ENCODE measurements around the gene NDC80.
"Not testable (repeated sequence)": the region's sequence is repeated elsewhere in the genome, so short reads cannot be mapped to it uniquely, and the experiment has no call there.

The NDC80 gene

DNA sequence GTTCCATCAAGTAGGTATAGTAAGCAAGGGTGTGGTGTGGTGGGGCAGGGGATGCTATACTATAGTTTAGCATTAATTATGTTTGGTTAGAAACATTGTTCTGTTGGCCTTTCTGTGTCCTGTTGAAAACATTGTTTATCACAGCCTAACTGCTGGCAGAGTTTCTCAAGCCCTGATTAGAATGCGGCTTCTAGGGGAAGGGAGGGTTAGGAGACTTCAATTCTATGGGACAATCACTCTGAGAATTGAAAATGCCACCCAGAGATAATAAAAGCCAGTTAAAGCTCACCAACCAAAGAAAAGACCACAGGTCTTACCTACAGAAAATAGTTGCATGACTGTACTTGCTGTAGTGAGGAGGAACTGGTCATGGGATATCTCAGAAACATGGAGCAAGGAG is 64.2 kb downstream of the NDC80 start:
- DNase-seq, result no peak

DNA sequence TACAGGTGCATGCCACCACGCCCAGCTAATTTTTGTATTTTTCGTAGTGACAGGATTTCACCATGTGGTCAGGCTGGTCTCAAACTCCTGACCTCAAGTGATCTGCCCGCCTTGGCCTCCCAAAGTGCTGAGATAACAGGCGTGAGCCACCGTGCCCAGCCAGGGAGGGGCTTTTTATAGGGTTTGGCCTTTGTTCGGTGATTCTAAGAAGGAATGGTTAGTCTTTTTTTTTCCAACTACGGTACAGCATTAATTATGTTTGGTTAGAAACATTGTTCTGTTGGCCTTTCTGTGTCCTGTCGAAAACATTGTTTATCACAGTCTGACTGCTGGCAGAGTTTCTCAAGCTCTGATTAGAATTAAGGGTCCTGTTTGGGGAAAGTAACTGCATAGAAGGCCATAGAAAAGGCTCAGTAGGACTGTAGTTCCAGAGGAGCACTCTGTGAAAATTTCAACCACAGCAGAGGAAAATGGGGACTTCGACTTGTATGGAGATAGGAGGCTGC is 64.8 kb downstream of the NDC80 start:
- no peak for DNase-seq

DNA sequence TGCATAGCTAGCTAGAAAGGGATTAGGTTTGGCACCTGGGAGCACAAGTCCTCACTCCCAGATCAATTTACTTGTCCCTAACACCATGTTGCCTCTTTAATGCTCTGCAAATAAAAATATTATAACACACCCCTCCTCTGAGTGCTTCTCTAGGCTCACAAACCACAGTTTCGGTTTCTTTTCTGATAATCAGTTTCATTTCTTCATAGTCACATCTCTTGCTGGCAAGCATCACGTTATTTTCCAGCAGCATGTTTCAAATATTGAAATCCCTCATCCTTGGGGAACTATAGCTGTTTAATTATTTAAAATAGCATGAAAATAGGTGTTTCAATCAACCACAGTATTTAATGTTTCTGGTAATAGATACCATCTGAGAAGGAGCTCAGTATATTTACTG is 70.3 kb downstream of the NDC80 start:
- peak in 3 of 6 experiments; percentile 46 to 56 (median 53) for DNase-seq

DNA sequence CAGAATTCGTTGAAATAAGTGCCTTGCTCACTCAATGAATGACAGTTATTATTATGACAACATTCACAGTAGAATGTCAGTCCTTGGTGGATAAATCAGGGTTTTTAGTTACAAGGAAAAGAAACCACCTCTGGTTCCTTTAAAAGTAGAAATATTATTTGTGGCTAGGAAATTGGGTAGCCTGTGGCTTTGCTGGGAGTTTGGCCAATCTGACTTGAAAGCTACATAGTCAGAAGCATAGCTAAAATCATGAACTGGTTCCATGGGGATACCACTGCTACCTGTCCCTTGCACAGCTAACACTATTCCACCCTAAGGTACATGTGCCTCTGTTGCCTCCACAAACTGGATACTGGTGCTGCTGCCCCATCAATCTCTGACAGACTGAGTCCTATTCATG is 71.4 kb downstream of the NDC80 start:
- no peak for DNase-seq

DNA sequence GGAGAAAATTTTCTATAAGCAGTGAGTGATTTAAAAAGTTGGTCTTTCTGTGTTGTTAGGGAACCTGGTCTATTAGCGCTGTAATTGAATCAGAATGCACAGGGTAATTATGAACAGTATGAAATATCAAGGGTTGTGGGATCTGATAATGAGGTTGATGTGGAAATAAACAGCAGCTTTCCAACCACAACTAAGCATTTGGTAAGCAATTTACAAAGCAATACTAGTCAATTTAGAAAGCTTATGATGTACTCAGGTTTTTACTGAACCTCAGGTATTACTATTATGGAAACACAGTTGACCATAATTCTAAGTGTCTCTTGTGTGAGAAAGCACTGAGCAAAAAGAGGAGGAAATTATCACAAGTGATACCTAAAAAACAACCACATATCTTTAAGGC is 73.2 kb downstream of the NDC80 start:
- DNase-seq, result no peak

DNA sequence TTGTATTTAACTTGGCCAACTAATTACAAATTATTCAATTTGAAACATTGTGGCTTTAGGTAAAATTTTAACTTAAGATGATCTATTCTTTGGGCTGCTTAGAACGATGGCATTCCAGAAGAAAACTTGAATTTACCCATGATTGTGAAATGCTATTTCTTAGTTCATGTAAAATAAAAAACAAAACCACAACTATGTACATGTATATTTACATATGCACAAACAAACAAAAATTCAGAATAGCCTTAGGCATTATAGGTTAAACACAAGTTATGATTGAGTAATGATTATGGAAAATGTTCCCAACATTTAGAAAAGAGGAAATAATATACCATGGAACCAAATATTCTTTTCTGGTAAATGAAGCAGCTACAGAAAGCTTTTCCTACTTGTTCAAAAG is 80.6 kb downstream of the NDC80 start:
- no peak for DNase-seq

DNA sequence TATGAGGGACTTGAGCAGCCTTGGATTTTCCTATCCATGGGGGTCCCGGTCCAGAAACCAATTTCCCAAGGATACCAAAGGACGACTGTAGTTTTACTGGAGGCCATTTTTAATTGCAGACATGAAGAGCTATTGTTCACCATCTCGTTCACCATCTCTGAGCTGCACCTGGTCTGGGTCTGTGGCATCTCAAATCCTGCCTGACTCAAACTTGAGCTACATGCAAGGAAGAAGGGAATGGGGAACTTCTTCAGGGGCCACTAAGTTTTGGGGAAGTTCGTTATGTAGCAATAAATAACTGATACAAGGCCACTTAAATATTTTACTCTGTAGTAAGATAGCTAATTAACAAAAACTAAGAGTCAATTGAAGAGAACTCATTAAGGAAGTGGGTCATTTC is 82.1 kb downstream of the NDC80 start:
- DNase-seq, result no peak

DNA sequence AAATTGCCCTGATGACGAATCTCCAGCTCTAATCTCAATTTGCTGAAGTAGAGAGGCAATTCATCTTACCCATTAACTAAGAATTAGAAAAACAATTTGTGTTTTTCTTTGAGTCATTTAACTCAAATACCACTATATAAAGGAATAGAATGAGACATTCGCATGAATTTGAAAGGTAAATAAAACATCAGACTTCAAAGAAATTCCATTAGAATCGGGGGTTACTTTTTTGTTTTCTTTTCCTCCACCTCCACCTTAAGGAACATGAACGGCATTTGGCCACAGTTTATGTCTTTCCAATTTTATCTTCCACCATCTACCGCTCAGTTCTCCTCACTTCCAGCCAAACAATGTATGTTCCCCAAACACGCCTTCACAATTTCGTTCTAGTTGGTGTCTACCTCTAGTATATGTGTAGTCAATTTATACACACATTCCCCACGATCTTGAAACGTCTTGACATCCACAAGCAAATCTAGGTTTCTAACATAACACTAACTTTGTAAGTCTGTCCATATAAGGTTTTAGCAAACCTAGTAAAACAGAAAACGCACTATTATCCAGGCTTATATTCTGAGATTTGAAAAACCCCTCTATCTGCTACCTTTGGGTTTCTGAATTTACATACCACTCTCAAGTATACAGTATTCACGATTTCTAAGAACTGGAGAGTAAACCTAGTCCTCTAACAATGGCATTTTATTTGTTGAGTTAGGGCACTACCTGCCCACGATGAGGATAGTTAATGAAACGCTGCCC is 83.0 kb downstream of the NDC80 start:
- no peak for DNase-seq

- peak in 3 of 6 experiments; percentile 76 to 80 (median 80) for DNase-seq
Observed at GRCh38 chr18:2654928-2655177, 83.5 kb downstream of the NDC80 start.

DNA sequence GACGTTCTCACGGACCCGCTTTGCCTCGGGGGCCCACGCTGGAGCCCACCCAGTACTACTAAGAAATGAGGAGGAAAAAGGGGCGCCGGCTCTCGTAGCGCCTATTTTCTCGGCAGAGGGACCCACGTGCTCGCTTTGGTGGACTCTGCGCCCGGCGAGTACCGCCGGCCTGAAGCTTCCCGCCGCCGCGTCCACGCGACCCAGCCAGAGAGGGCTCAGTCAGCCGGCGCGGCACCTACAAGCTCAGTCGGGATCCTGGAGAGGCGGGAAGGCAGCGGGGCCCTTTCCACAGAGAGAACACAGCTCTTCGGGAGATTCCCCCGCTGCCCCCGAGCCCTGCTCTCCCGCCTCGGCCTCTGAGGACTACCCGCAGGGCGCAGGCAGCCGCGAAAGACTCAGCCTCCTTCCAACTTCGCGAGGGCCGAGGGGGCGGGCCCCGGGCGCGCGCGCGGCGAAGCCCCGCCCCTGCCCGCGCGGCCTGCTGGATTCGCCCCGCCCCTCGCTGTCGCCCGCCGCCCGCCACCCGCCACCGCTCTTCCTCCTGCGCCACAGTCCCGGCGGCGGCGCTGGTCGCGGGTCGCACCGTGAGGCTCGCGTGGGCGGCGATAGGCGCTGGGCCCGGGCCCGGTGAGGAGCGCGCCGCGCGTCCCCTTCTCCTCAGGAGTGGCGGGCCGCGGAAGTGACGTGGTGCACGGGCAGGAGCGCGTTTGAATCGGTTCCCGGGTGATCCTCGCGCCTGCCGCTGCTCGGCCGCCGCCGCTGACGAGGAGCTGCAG is 84.0 kb downstream of the NDC80 start, which contains the start of gene SMCHD1:
SMCHD1 (plus strand) TSS at position 549 of the 776 bp plus-strand sequence. CDS start 350 bp downstream, outside the sequence.
- DNase-seq, result peak; percentile 80 to 95 (median 88)

DNA sequence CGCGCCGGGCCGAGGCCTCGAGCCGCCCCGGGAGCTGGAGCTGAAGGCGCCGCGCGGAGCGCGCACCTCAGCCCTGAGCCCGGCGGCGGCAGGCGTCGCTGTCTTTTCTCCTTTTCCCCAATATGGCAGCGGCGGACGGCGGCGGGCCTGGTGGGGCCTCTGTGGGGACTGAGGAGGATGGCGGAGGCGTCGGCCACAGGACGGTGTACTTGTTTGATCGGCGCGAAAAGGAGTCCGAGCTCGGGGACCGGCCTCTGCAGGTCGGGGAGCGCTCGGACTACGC is 84.5 kb downstream of the NDC80 start:
- no peak for DNase-seq

DNA sequence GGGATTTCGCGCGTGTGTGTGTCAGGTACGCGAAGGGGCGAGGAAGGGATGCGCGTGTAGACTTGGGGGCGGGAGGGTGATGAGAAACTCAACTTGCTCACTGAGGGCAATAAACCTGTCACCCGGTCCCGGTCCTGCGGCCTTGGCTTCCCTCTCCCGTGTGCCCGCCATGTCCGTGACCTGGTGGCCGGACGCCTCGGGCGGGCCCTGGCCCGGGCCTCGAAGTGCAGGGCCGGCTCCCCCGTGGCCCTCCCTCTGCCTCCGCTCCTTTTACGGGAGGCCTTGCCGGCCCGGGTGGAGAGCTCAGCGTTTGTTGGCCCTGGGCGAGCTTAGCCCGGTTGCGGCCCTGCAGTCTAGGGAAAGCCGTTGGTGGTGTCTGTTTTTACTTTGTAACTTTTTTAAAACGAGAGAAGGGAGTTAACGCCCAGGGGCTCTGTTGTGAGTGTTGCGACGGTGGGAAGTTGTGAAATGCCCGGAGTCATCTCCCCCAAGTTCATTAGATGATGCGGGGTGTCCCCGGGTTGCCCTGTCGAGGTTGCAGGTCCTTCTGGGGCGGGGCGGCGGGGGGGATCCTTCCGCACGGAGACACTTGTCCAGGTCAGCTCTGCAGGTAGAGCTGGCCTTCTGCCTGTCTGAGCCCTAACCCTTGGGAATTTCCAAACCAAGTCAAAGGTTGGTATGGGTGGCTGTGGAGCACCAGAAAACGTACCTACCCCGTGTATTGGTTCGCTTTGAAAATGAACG is 85.1 kb downstream of the NDC80 start:
- peak; percentile 45 to 80 (median 56) for DNase-seq

DNA sequence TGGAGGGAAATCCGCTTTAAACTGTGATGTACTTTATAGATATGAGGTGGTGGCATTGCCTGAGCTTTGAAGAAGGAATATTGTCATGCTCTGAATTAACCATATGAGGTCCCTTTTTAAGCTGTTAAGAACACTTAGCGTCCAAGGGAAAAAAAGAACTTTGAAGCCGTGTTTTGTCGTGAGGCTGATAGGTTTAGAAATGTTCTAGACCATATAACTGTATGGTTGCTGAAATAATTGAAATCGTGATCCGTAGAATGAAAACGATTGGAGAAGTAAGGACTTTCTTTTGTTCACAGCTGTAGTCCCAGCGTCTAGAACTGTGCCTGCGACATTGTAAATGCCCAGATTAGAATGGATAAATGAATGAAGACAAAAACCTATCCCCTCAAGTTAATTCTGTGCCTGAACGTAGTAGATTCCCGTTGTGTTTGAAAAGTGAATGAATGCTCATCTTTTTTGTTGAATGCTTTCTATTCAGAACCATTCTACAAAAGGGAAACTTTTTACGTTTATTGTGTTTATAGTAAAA is 85.7 kb downstream of the NDC80 start:
- DNase-seq, result peak in 1 of 6 experiments; percentile 38

DNA sequence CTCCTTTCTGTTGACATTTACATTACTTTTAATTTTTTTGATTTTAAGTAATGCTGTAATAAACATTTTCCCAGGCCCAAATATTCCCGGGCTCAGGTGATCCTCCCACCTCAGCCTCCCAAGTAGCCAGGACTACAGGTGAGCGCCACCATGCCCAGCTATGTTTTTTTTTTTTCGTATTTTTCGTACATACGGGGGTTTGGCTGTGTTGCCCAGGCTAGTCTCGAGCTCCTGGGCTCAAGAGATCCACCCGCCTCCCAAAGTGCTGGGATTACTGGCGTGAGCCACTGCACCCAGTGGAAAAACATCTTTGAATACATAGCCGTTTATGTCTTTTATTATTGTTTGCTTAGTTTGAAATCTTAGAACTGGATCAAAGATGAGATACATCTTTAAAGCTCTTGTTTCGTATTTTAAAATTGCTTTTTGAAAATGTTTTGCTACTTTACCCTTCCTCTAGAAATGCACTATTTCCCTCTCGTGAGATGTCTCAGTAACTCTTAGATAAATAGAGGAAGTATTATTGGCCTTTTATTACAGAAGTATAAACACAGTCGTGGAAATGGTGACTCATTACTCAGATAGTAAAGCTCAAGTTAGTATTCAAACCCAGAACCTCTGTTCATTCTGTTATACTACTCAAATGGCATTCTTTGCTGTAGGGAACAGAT is 86.6 kb downstream of the NDC80 start:
- DNase-seq, result no peak

- DNase-seq, result not testable (repeated sequence)
Observed at GRCh38 chr18:2660849-2661248, 89.5 kb downstream of the NDC80 start.

- DNase-seq, result not testable (repeated sequence)
Observed at GRCh38 chr18:2662288-2662687, 90.9 kb downstream of the NDC80 start.

DNA sequence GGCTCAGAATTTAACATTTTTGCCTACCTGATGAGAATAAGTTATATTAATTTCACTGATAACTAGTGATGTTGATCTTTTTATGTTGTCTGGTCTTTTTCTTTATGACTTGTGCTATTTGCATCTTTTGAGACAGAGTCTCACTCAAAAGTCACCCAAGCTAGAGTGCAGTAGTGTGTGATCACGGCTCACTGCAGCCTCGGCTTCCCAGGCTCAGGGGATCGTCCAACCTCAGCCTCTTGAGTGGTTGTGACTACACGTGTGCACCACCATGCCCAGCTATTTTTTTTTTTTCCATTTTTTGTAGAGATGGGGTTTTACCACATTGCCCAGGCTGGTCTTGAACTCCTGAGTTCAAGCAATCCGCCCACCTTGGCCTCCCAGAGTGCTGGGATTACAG is 91.6 kb downstream of the NDC80 start:
- no peak for DNase-seq
